T-helper 2 cell treated with Interferon-gamma antibody and Interleukin-4, amounts not matched to agents 5 μg/mL and 100 μg/mL, for 36 hours (primary cell): ENCODE measurements around the gene DNAAF1.

Experiments
- DNase-seq: peaks from one replicate; pipeline ENCODE4 v3.0.0; 2021; ENCODE audit warnings: low spot score
- H3K27ac Mint-ChIP-seq: one replicate; pipeline ENCODE4 v1.8.0; 2021; ENCODE audit warnings: mild to moderate bottlenecking, mixed read lengths
- H3K27me3 Mint-ChIP-seq: one replicate; pipeline ENCODE4 v1.8.0; 2021; ENCODE audit warnings: low read depth, mixed read lengths
- H3K36me3 Mint-ChIP-seq: one replicate; pipeline ENCODE4 v1.8.0; 2021; ENCODE audit warnings: low read depth, mixed read lengths
- H3K4me1 Mint-ChIP-seq: one replicate; pipeline ENCODE4 v1.8.0; 2021; ENCODE audit warnings: low read depth, mixed read lengths
- H3K4me3 Mint-ChIP-seq: one replicate; pipeline ENCODE4 v1.8.0; 2022; ENCODE audit warnings: mild to moderate bottlenecking, moderate library complexity, mixed read lengths
- H3K9me3 Mint-ChIP-seq: one replicate; pipeline ENCODE4 v1.8.0; 2021; ENCODE audit warnings: mixed read lengths

The DNAAF1 gene

DNA sequence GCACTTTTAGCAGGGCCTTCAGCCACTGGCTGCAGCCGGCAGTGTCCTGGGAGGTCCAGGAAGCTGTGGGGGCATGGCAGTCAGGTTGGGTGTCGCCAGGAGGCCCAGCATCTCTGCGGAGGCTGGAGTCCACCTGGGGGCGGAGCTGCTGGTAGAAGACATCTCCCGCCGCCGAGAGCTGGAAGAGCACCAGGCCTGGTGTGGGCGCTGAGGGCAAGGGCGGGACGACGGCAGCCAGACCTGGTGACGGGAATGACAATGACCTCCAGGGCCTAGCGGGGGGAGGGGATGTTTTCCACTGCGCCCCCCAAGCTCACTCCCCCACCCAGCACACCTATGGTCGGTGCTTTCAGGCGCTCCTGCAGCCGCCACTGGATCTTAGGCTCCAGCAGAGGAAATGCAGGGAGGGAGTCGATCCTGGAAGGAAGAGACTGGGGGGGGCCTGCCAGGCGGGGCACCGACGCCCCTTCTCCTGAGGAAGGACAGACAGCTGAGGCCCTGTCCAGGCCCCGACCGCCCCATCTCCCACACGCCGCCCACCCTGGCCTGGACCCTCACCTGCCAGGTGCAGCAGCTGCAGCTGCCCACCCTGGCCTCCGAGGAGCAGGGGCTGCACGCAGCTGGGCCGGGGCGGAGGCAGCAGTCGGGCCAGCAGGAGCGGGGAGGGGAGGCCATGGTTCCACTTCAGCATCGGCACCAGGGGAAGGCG lies 34.7 kb downstream of the DNAAF1 start:
- Mint-ChIP-seq H3K4me3 (no peak overlapping the region), H3K36me3 (peaks cover 16% of the 10 kb centered on the region), H3K4me1 (peaks cover 3% of the 10 kb centered on the region), H3K9me3 (no peaks in the 10 kb centered on the region), H3K27me3 (no peaks in the 10 kb centered on the region), H3K27ac (no peak overlapping the region)
- no peak for DNase-seq

DNA sequence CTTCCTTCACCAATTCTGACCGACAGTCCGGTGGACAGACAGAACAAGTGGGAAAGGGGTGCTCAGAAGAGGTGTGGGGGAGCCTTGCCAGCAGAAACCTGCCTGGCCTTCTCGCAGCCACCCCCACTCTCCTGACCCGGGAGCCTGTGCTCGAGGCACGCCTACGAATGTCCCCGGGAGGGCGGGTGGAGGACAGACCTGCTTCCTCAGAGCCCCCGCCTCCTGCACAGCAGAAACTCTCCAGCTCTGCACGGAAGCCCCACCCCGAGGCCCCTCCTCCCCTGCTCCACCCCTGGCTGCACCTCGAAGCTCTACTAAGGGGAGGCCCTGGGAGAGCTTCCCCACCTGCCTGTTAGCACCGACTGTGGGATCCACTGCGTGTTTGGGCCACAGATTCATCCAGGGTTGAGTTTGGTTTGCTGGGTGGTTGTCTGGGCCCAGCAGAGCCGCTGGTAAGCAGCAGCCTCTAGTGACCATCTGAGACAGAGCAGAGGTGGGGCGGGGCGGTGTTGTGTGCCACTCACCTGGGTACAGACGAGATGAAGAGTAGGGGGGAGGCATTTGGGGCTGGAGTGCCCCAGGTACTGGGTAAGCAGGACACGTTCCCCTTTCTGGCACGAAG lies 35.5 kb downstream of the DNAAF1 start:
- H3K4me3 Mint-ChIP-seq = no peak overlapping the region
- no peak for DNase-seq
- peaks cover 5% of the 10 kb centered on the region for H3K4me1 Mint-ChIP-seq
- H3K27me3 Mint-ChIP-seq = no peaks in the 10 kb centered on the region
- no peak overlapping the region for H3K27ac Mint-ChIP-seq
- peaks cover 16% of the 10 kb centered on the region for H3K36me3 Mint-ChIP-seq
- no peaks in the 10 kb centered on the region for H3K9me3 Mint-ChIP-seq

DNA sequence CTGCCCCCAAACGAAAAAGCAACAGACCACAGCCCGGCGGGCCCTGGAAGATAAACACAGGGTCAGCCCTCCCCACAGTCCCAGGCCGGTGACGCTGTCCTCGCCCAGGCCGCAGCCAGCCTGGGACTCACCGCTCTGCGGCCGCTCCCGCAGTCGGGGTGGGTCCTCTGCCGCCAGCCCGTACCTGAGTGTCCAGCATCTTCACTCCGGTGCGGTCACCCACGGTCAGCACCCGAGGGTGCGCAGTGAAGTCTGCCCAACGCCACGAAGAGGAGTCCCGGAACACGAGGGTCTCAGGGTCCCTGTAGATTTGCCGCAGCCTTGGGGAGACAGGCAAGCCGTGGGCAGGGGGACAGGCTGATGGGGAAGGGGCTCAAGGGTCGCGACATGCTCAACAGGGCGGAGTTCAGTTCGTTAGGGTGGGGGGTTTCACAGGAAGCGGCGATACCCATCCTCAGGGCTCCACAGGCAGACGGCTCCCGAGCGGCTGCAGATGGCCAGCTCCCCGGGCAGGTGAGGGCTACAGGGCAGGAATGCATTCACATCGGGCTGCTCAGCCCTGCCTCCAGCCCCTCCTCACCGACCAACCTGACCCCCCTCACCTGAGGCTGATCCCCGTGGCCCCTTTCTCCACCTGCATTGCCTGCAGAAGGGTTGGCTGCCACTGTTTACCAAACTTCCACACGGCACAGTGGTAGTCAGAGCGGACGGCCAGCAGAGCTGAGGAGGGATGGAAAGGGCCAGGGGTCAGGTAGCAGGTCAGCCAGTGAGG lies 36.2 kb downstream of the DNAAF1 start:
- peaks cover 16% of the 10 kb centered on the region for H3K36me3 Mint-ChIP-seq
- H3K4me1 Mint-ChIP-seq = peaks cover 7% of the 10 kb centered on the region
- no peaks in the 10 kb centered on the region for H3K27me3 Mint-ChIP-seq
- no peak overlapping the region for H3K27ac Mint-ChIP-seq
- H3K9me3 Mint-ChIP-seq = no peaks in the 10 kb centered on the region
- no peak for DNase-seq
- no peak overlapping the region for H3K4me3 Mint-ChIP-seq

DNA sequence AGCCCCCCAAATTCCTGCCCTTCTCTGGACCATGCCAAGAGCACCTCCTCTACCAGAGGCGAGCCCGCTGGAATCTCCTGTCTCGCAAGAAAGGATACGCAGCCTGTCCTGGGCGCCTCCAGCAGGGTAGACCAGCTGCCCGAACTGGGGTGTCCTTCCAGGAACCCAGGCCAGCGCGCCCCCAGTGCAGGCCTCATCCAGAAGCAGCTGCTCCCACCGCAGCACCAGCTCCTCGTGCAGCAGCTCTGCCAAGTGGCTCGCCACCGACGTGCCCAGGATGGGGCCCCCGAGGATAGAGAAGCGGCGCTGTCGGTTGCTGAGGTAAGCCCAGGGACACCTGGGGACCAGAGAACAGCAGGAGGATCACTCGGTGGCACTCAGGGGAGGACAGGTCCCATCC lies 37.0 kb downstream of the DNAAF1 start:
- Mint-ChIP-seq H3K9me3 (no peaks in the 10 kb centered on the region), H3K27me3 (no peaks in the 10 kb centered on the region), H3K4me1 (peaks cover 9% of the 10 kb centered on the region), H3K27ac (no peak overlapping the region), H3K36me3 (peaks cover 19% of the 10 kb centered on the region), H3K4me3 (no peak overlapping the region)
- no peak for DNase-seq

DNA sequence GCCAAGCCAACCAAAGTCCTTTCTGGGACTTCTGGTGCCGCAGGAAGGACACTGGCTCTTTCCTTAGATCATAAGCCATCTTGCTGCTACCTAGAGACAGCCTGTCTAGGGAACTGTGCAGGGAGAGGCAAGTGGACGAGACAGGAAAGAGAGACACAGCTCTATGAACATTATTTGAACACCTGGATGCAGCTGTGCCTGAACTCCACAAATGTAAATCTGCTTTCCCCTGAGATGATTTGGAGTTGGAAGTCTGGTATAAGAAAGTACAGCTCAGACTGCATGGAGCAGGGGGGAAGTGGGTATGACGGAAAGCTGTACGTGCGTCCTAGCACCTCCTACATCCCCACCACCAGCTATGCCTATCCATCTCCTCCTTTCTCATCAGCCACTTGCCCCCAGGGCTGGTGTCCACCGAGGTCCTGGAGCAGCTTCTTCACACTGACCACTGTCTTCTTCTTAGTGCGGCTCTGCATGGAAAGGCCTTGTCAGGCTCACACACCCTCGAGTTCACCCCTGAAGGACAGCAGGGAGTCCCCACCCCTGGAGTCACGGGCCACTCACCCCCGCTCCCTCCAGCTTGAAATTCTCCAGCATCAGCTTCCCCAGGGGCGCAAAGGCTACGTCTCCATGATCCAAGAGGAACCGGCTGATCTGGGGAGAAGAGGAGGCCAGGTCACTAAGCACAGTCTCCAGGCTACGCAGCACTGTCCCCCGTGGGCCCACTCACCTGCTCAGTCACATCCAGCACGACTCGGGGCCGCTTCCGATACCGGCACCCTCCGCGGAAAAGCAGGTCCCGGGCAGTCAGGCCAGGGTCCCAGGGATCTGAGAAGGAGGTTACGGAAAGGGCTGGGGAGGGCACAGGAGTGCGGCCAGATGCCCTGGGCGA lies 37.8 kb downstream of the DNAAF1 start:
- H3K4me3 Mint-ChIP-seq = no peak overlapping the region
- no peak for DNase-seq
- peaks cover 10% of the 10 kb centered on the region for H3K4me1 Mint-ChIP-seq
- no peaks in the 10 kb centered on the region for H3K9me3 Mint-ChIP-seq
- H3K27me3 Mint-ChIP-seq = no peaks in the 10 kb centered on the region
- H3K36me3 Mint-ChIP-seq = peaks cover 16% of the 10 kb centered on the region
- H3K27ac Mint-ChIP-seq = no peak overlapping the region

DNA sequence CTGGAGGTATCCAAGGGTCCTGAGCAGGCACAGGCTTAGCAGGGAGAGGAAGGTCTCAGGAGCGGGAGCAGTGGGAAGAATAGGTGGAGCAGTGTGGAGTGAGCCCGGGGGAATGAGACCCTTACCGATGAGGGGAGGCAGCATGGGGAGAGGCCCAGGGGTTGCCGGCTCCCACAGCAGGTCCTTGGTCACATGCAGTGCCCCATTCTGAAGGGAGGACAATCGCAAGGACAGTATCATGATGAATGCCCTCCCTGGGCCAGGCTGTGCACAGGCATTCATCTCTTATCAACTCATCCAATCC lies 38.4 kb downstream of the DNAAF1 start:
- Mint-ChIP-seq H3K4me3 (no peak overlapping the region), H3K27me3 (no peaks in the 10 kb centered on the region)

DNA sequence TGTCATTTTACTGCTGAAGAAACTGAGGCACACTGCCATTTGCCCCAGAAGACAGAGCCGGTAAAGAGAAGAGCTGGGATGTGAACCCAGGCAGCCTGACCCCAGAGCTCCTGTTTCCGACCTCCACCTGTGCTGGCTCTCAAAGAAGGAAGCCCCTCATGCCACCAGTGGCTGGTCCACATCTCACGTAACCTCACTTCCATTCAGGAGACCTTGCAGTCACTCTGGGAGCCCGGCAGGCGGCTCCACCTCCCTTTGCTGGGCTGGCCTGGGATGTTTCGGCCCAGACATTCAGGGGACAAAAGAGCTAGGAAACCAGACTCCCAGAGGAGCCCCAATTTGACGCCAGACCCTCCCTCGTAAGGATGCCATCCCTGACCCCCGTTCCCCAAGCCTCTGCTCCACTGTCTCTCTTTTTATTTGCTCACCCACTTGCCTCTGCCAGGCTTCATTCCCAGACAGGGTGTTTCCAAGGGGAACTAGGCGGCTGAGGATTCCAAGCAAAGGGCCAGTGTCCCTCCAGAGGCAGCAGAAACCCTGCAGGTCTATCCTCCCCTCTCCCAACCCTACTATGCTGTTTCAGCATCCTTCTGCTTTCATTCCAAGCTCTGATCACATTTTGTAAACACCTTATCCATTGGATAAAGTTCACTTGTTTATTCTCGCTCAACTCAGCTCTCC lies 38.9 kb downstream of the DNAAF1 start:
- Mint-ChIP-seq H3K27me3 (no peaks in the 10 kb centered on the region), H3K4me1 (peaks cover 10% of the 10 kb centered on the region), H3K36me3 (peaks cover 13% of the 10 kb centered on the region), H3K27ac (no peak overlapping the region), H3K9me3 (no peaks in the 10 kb centered on the region), H3K4me3 (no peak overlapping the region)
- no peak for DNase-seq

More for the DNA sequence above, 38.4 kb downstream of the DNAAF1 start:
- Mint-ChIP-seq H3K4me1 (peaks cover 10% of the 10 kb centered on the region), H3K9me3 (no peaks in the 10 kb centered on the region), H3K36me3 (peaks cover 13% of the 10 kb centered on the region), H3K27ac (no peak overlapping the region)
- no peak for DNase-seq

DNA sequence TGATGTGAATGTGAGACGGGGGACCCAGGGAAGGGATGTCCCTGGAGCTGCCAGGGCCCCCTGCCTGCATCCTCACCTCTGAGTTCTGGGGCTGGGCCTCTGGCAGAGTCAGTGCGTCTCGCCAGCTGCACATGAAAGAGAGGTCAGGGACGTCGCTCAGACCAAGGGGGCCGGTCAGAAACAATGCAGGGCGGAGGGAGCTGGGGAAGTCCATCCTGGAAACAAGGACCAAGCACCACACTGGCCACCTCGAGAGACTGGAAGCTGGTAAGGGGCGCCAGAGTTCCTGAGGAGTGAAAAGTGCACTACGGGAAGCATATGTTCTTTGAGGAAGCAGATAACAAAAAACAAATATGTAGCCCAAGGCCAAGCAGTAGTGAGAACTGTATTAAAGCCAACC lies 39.7 kb downstream of the DNAAF1 start:
- DNase-seq = no peak
- peak overlapping the region; percentile 94 for H3K4me3 Mint-ChIP-seq
- H3K9me3 Mint-ChIP-seq = no peaks in the 10 kb centered on the region
- H3K27me3 Mint-ChIP-seq = no peaks in the 10 kb centered on the region
- peak overlapping the region; percentile 43 for H3K27ac Mint-ChIP-seq
- H3K36me3 Mint-ChIP-seq = peaks cover 13% of the 10 kb centered on the region
- H3K4me1 Mint-ChIP-seq = peaks cover 10% of the 10 kb centered on the region

DNA sequence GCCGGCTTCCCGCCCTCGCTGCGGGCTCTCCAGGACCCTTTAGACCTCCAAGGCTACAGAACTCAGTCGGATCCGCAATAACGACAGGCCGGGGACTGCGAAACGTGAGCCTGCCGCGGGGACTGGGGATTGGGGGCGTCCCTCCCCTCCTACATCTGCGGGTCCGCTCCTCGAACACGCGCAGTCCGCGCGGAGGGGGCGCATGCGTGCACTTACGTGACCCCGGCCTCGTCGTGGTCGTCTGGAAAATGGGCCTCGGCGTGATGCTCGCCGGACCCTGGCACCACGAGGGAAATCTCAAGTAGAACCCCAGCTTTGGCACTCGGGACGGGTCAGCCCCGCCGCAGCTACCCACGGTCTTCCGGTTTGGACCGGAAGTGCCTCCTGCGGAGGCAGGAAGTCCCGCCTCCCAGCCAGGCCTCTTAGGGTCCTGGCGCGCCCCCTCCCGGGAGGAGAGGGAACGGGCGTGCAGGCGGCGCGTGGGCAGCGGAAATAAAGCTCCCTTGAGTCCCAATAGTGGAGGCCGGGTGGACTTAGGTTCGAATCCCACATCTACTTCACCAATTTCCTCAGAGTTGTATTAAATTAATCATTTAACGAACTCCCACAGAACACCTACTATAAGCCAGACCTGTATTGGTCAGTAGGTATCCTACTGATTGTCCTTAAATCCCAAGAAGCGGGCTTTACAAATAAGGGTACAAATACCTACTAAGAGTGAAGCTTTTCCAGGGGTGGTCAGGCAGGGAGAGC lies 41.8 kb downstream of the DNAAF1 start, which contains the start of gene TAF1C:
Gene TAF1C (minus strand): TSS at position 373 of the 753 bp plus-strand sequence. CDS start 2,069 bp downstream, outside the sequence.
- Mint-ChIP-seq H3K9me3 (no peaks in the 10 kb centered on the region), H3K4me3 (peak within 1 kb of the TSS; percentile 94), H3K36me3 (peaks cover 13% of the 10 kb centered on the region), H3K4me1 (peaks cover 10% of the 10 kb centered on the region), H3K27ac (peak within 1 kb of the TSS; percentile 86), H3K27me3 (no peaks in the 10 kb centered on the region)
- peak; percentile 88 for DNase-seq

DNA sequence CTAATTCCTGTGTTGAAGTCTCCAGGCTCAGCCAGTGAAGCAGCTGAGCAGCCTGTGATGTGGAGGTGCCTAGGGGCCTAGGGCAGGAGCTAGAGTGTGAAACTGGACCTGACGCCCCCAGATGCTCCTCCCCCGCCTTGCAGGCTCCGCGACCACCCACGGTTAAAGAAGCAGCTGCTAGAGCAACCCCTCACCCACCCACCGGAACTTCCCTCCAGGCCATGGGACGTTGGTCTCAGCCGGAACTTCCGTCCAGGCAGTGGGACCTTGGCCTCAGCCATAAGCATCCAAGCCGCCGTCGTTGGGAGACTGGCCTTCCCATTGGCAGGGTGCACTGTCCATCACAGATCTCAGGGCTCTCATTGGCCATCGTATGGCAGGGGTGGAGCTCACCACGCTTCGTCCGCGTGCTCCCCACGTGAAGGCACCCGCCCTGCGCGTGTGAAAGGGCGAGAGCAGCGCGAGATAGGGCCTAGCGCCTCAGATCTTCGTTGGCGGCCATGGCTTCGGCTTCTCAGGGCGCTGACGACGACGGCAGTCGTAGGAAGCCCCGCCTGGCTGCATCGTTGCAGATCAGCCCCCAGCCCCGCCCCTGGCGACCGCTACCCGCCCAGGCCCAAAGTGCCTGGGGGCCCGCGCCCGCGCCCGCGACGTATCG lies 45.8 kb downstream of the DNAAF1 start, which contains the start of gene ADAD2:
Gene ADAD2 (plus strand): TSS at position 427 of the 658 bp plus-strand sequence. CDS start 74 bp downstream, at position 501.
- H3K27me3 Mint-ChIP-seq = no peaks in the 10 kb centered on the region
- peaks cover 3% of the 10 kb centered on the region for H3K36me3 Mint-ChIP-seq
- no peaks in the 10 kb centered on the region for H3K9me3 Mint-ChIP-seq
- peaks cover 19% of the 10 kb centered on the region for H3K4me1 Mint-ChIP-seq
- H3K27ac Mint-ChIP-seq = no peak within 1 kb of the TSS
- no peak within 1 kb of the TSS for H3K4me3 Mint-ChIP-seq
- no peak for DNase-seq

DNA sequence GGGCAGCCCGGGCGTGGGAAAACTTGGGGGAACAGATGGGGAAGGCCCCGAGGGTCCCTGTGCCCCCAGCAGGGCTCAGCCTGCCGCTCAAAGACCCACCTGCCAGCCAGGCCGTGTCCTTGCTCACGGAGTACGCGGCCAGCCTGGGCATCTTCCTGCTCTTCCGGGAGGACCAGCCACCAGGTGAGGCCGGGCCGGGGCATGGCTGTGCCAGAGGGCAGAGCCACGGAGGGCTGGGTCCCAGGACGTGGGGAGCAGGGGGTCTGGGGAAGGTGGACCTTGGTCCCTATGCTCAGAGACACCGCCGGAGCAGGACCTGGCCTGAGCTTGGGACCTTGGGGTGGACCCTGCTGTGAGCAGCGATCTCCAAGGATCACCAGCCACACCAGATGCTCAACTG lies 46.4 kb downstream of the DNAAF1 start:
- peaks cover 18% of the 10 kb centered on the region for H3K4me1 Mint-ChIP-seq
- H3K27me3 Mint-ChIP-seq = no peaks in the 10 kb centered on the region
- no peak for DNase-seq
- no peak overlapping the region for H3K4me3 Mint-ChIP-seq
- H3K27ac Mint-ChIP-seq = no peak overlapping the region
- no peaks in the 10 kb centered on the region for H3K9me3 Mint-ChIP-seq
- H3K36me3 Mint-ChIP-seq = peaks cover 3% of the 10 kb centered on the region

DNA sequence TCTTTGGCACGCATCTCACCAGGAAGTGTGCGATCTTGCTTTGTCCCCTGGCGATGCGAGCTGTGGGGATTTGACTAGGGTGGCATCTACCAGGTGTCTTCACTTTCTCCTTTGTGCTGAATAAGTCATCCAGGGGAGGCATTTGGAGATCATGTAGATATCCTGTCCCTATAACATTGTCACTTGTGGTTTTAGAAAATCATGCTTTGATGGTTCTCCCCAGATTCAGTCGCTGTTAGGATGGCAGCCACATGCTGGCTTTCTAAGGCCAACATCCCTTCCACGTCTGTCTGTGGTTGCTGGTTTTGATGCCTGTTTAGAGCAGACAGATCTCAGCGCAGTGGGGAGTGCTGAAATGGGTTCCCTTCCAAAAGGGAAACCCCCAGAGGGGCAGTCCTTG lies 48.4 kb downstream of the DNAAF1 start:
- H3K9me3 Mint-ChIP-seq = no peaks in the 10 kb centered on the region
- H3K36me3 Mint-ChIP-seq = no peaks in the 10 kb centered on the region
- H3K27me3 Mint-ChIP-seq = no peaks in the 10 kb centered on the region
- DNase-seq = no peak
- peak overlapping the region; percentile 64 for H3K27ac Mint-ChIP-seq
- peaks cover 16% of the 10 kb centered on the region for H3K4me1 Mint-ChIP-seq
- H3K4me3 Mint-ChIP-seq = peak overlapping the region; percentile 46
